ENCODE results near the gene SH2D3A.

- TF ChIP-seq SAP30 (IDR thresholded peaks at IDR 0.05; ENCODE audit: insufficient read depth, insufficient replicate concordance, low read length) (no peak), CTCF (IDR thresholded peaks at IDR 0.05; ENCODE audit: control extremely low read depth in 1 of 3, insufficient read depth in 1 of 3, low read depth in 1 of 3, low read length in 3 of 3) (no peak)
Observed at GRCh38 chr19:6768236-6768785, 1.1 kb upstream of the SH2D3A start.

All from H1 (cell line).